Activated naive CD8-positive, alpha-beta T cell treated with anti-CD3 and anti-CD28 coated beads for 36 hours (primary cell): ENCODE measurements around the gene DYRK1B. TPM values are rescaled to one million over a fixed set of nuclear protein-coding genes. Genes with fewer than 3 reads are reported as not detected.

Source experiments
- DNase-seq: peaks from one replicate; pipeline ENCODE4 v3.0.0; 2021
- H3K27ac Mint-ChIP-seq: one replicate; pipeline ENCODE4 v1.8.0; 2022; ENCODE audit warnings: mild to moderate bottlenecking, moderate library complexity, mixed read lengths
- H3K27me3 Mint-ChIP-seq: one replicate; pipeline ENCODE4 v1.8.0; 2022; ENCODE audit warnings: mild to moderate bottlenecking, mixed read lengths
- H3K36me3 Mint-ChIP-seq: one replicate; pipeline ENCODE4 v1.8.0; 2021; ENCODE audit warnings: mild to moderate bottlenecking, mixed read lengths
- H3K4me1 Mint-ChIP-seq: one replicate; pipeline ENCODE4 v1.8.0; 2021; ENCODE audit warnings: mixed read lengths
- H3K4me3 Mint-ChIP-seq: one replicate; pipeline ENCODE4 v1.8.0; 2022; ENCODE audit warnings: mild to moderate bottlenecking, moderate library complexity, mixed read lengths
- H3K9me3 Mint-ChIP-seq: one replicate; pipeline ENCODE4 v1.8.0; 2022; ENCODE audit warnings: mixed read lengths
- total RNA-seq, 2 experiments: library from RNA; stranded (reverse); gene quantifications; one replicate each; pipeline ENCODE4 v1.2.3, GENCODE V29; 2021

Gene DYRK1B
- total RNA-seq, 2 experiments from 2014 or later: 3.8 to 4.9 TPM

DNA sequence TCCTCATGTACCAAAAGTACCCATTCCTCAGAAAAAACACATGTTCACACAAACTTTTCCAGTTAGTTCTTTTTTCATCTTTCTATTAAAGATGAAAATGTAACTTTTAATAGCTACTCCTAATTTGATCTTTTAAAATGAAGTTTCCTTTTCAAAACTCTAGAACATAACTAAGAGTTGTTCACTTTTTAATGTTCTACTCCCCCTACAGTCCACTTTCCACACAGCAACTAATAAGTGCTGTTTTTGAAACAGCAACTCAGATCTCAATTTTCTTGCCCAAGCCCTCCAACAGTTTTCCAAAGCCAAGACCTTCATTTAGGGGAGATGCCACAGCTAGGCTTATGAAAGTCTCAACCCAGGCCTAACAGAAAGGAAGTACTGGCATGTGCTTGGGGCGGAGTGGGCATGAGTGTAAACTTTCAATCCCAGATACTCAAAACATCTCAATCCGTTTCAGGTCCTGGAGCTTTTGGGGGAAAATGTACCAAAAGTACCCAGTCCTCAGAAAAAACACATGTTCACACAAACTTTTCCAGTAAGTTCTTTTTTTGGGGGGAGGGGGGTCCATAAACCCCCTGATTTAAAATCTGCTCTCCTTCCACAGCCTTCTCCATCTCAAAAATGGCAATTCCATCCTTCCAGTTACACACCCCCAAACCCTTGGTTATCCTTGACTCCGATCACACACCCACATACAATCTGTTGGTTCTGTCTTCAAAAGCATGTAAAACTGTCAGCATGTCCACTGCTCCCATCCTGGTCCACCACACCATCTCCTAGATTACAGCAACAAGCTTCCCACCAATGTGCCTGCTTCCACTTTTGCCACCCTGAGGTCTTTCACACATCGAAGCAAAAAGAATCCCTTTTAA, 10.2 kb upstream of the DYRK1B start:
- Mint-ChIP-seq H3K9me3 (no peaks in the 10 kb centered on the region), H3K36me3 (peaks cover 41% of the 10 kb centered on the region), H3K27me3 (no peaks in the 10 kb centered on the region), H3K4me3 (peak overlapping the region; percentile 96), H3K27ac (peak overlapping the region; percentile 97), H3K4me1 (peaks cover 38% of the 10 kb centered on the region)
- no peak for DNase-seq

DNA sequence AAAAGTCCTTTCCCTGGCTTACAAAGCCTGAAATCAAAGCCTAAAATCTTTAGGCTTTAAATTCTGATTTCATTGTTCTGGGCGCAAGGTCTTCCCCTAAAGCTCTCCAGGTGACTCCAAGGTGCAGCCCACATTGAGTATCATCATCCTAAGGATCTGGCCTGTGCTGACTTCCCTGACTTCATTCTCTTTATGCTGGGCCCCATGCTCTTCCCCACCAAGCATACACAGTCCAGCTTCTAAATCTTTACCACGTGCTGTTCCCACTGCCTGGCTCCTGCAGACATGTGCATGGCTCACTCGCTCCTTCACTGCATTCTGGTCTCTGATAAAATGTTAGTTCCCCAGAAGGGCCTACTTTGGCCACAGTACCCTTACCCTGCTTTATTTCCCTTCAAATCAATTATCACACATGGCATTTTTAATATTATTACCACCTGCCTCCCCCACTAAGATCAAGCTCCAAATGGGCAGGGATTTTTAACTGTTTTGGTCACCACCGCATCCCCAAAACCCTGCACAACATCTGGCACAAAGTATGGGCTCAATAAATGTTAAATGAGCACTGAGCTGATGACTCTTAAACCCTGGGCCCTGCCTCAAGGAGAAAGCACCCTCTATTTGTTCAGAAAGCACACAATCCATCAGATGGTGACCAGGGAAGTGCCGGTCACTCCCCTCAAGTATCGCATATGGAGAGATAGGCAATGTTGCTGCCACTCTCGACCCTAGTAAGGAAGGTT, 8.9 kb upstream of the DYRK1B start:
- peaks cover 38% of the 10 kb centered on the region for H3K4me1 Mint-ChIP-seq
- H3K4me3 Mint-ChIP-seq: peak overlapping the region; percentile 37
- no peaks in the 10 kb centered on the region for H3K27me3 Mint-ChIP-seq
- peak overlapping the region; percentile 55 for H3K27ac Mint-ChIP-seq
- DNase-seq: no peak
- no peaks in the 10 kb centered on the region for H3K9me3 Mint-ChIP-seq
- peaks cover 45% of the 10 kb centered on the region for H3K36me3 Mint-ChIP-seq

DNA sequence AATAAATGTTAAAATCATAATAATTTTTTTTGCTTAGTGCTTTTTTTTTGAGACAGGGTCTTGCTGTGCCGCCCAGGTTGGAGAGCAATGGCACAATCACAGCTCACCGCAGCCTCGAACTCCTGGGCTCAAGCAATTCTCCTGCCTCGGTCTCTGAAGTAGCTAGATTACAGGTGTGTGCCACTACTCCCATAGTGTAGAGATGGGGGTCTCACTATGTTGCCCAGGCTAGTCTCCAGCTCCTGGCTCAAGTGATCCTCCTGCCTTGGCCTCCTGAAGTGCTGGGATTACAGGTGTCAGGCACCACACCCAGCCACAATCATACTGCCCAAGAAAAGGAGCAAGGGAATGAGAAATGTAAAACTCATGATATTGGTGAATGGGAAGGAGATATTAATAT, 7.1 kb upstream of the DYRK1B start:
- H3K27me3 Mint-ChIP-seq: no peaks in the 10 kb centered on the region
- no peak for DNase-seq
- H3K4me1 Mint-ChIP-seq: peaks cover 28% of the 10 kb centered on the region
- H3K4me3 Mint-ChIP-seq: no peak overlapping the region
- peaks cover 56% of the 10 kb centered on the region for H3K36me3 Mint-ChIP-seq
- no peak overlapping the region for H3K27ac Mint-ChIP-seq
- H3K9me3 Mint-ChIP-seq: no peaks in the 10 kb centered on the region

DNA sequence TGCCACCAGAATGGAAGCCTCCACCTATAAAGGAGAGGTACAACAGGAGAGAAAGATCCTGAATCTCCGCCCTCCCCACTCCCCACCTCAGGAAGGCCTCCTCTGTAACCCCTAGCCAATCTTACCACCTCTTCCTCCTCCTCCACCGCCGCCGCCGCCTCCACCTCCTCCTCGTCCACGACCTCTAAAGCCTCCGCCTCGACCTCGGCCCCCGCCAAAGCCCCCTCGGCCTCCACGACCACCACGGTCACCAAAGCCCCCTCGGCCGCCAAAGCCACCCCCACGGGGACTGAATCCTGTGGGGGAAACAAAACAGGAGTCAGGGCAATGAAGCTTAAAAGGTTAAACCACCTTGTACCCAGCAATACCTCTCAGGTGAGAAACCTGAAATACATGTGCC, 6.5 kb upstream of the DYRK1B start:
- Mint-ChIP-seq H3K4me1 (peaks cover 28% of the 10 kb centered on the region), H3K27ac (peak overlapping the region; percentile 17), H3K9me3 (no peaks in the 10 kb centered on the region), H3K36me3 (peaks cover 52% of the 10 kb centered on the region), H3K4me3 (no peak overlapping the region), H3K27me3 (no peaks in the 10 kb centered on the region)
- DNase-seq: no peak

DNA sequence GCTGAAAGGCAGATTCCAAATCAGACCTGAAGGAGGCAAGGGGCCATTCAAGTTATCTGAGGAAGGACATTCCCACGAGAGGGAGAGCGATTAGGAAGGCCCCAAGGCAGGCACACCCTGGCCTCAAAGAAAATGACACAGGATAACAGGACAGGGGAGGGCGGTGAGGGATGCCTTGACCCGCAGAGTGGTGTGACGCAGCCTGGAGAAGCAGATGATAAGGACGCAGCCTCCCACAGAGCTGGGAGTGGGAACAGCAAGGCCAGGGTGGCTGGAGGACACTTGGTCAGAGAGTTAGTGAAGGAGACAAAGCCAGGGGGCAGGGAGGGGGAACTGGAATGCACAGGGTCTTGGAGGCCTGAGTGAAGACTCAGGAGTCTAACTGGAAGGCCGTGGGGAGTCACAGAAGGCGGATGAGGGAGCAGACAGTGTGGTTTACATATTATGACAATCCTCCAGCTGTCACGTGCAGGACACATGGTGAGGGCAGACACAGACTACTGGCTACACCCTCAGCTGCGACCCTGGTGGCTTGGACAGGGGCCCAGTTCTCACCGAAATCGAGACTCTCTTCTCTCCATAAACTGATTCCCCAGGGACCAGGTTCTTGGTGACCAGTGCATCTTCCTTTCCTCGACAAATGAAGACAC, 5.8 kb upstream of the DYRK1B start:
- Mint-ChIP-seq H3K4me1 (peaks cover 25% of the 10 kb centered on the region), H3K4me3 (no peak overlapping the region), H3K36me3 (peaks cover 47% of the 10 kb centered on the region), H3K9me3 (no peaks in the 10 kb centered on the region), H3K27ac (peak overlapping the region; percentile 17), H3K27me3 (no peaks in the 10 kb centered on the region)
- no peak for DNase-seq

DNA sequence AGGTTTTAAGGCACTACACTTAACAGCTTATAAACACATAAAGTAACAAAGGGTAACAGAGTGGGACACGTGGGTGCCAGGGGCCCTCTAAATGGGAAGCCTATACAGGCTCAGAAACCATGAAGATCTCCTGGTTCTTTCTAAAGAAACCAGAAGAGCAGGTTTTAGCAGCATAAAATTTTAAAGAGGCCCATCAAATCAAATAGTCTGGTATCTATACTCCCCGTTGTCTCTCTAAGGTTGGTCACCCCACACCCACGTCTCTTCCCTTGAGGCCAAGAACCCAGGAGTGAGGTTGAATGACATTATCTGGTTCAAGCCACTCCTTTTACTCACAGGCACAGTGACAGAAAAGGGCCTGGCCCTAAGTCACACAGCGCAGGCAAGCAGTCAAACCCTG, 4.6 kb upstream of the DYRK1B start:
- no peak for DNase-seq
- H3K4me3 Mint-ChIP-seq: no peak overlapping the region
- peaks cover 22% of the 10 kb centered on the region for H3K4me1 Mint-ChIP-seq
- no peaks in the 10 kb centered on the region for H3K9me3 Mint-ChIP-seq
- peaks cover 43% of the 10 kb centered on the region for H3K36me3 Mint-ChIP-seq
- no peak overlapping the region for H3K27ac Mint-ChIP-seq
- H3K27me3 Mint-ChIP-seq: no peaks in the 10 kb centered on the region

DNA sequence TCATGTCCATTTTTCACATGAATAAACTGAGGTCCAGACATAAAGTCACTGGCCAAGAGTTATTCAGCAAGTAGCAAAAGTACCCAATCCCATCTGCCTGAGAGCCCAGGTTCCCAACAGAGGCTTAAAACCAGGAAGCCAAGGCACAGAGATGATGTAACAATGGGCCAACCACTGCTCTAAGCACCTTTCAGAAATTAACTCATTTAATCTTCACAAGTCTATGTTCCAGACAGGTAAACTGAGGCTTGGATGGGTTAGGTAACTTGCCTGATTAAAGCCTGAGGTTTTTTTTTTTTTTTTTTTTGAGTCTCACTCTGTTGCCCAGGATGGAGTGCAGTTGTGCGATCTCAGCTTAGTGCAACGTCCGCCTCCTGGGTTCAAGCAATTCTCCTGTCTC, 4.0 kb upstream of the DYRK1B start:
- Mint-ChIP-seq H3K4me1 (peaks cover 18% of the 10 kb centered on the region), H3K27me3 (no peaks in the 10 kb centered on the region), H3K27ac (peak overlapping the region; percentile 52), H3K4me3 (no peak overlapping the region), H3K36me3 (peaks cover 44% of the 10 kb centered on the region), H3K9me3 (no peaks in the 10 kb centered on the region)
- no peak for DNase-seq

DNA sequence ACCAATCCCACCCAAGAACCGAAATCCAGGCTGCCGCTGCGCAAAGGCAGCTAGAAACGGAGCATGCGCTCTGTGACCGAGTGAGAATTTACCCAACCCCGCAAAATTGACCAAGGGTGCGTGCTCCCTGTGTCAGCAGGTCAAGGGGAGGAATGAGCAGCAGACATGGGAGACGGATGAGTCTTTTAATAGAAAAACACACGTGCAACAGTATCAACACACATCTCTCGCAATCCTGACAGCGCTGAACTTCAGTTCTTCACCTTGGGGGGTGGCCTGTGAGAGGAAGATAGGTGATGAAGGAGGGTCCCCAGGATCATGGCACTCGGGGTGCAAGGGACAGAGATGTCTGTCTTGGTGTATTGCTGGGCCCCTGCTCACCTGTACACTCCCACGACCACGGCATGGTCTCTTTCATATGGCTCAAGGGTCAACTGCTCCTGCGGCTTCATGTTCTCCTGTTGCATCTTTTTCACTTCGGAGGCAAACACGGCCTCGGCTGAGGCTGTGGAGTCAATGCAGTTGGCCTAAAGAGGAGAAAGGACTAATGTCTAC, 402 bp upstream of the DYRK1B start:
- H3K36me3 Mint-ChIP-seq: peaks cover 54% of the 10 kb centered on the region
- no peaks in the 10 kb centered on the region for H3K9me3 Mint-ChIP-seq
- no peaks in the 10 kb centered on the region for H3K27me3 Mint-ChIP-seq
- peak overlapping the region; percentile 44 for H3K27ac Mint-ChIP-seq
- no peak for DNase-seq
- H3K4me1 Mint-ChIP-seq: peaks cover 25% of the 10 kb centered on the region
- H3K4me3 Mint-ChIP-seq: peak overlapping the region; percentile 67

DNA sequence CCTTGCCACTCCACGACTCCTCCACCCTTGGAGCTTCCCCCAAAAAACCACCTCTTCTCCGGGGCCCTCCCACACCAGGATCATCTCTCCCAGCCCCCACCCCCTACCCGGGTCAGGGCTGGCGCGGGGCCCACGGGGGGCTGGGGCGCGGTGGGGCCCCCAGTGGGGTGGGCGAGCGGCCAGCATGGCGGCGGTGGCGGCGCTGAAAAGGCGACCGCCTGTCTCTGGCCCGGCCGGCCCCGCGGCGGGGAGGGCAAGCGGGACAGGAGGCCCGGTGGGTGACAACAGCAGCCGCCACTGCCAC, 850 bp downstream of the DYRK1B start:
- H3K4me1 Mint-ChIP-seq: peaks cover 32% of the 10 kb centered on the region
- no peaks in the 10 kb centered on the region for H3K9me3 Mint-ChIP-seq
- H3K27me3 Mint-ChIP-seq: no peaks in the 10 kb centered on the region
- peak overlapping the region; percentile 49 for H3K27ac Mint-ChIP-seq
- H3K4me3 Mint-ChIP-seq: peak overlapping the region; percentile 23
- H3K36me3 Mint-ChIP-seq: peaks cover 58% of the 10 kb centered on the region
- DNase-seq: no peak

DNA sequence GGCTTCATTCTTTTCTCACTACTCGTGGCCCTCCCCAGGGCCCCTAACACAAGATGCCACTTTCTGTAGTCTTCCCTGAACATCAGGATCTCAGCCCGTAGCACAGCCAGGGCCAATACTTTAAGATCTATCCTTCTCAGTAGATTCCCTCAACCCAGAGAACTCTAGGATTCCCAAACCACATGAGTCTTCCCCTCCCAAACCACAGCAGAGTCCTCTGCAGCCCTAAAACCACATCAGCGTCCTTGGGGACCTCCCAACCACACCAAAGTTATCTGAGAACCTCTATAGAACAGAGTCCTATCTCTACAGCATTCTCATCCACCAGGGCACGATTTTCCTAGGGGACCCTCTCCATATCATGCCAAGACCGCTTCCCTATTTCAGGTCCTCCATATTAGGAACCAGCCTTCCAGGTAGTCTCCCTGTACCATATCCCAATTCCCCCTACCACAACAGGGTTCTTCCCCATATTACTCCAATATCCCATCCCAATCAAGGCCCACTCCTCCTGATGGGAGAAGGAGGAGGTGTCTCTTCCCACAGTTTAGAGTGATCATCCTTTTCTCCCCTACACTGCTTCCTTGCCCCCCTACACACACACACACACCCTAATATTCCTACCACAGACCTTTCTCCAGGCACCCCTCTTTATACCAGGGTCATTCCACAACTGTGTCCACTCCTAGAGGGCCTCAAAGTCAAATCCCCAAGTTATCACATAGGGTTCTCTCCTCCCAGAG, 1.4 kb downstream of the DYRK1B start:
- H3K27ac Mint-ChIP-seq: peak overlapping the region; percentile 49
- no peaks in the 10 kb centered on the region for H3K27me3 Mint-ChIP-seq
- H3K9me3 Mint-ChIP-seq: no peaks in the 10 kb centered on the region
- peak overlapping the region; percentile 23 for H3K4me3 Mint-ChIP-seq
- H3K4me1 Mint-ChIP-seq: peaks cover 32% of the 10 kb centered on the region
- no peak for DNase-seq
- peaks cover 54% of the 10 kb centered on the region for H3K36me3 Mint-ChIP-seq

DNA sequence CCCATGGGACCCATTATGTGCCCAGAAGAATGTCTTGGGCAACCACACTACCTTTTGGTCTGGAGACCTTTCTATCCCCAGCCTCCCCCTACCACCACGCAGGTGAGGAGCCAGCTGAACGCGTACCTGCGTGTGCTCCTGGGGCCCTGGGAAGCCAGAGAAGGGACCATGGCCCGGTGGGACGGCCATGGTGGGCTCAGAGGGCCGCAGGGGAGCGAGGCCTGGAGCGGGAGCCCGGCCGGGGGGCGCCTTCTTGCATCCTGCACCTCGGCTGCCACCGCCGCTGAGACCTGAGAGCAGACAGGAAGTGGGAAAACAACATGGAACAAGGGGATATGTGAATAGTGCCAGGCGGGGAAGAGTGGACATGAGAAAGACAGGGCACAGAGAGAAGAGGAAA, 2.3 kb downstream of the DYRK1B start:
- DNase-seq: no peak
- Mint-ChIP-seq H3K4me3 (no peak overlapping the region), H3K9me3 (no peaks in the 10 kb centered on the region), H3K27ac (no peak overlapping the region), H3K27me3 (no peaks in the 10 kb centered on the region), H3K36me3 (peaks cover 50% of the 10 kb centered on the region), H3K4me1 (peaks cover 32% of the 10 kb centered on the region)

DNA sequence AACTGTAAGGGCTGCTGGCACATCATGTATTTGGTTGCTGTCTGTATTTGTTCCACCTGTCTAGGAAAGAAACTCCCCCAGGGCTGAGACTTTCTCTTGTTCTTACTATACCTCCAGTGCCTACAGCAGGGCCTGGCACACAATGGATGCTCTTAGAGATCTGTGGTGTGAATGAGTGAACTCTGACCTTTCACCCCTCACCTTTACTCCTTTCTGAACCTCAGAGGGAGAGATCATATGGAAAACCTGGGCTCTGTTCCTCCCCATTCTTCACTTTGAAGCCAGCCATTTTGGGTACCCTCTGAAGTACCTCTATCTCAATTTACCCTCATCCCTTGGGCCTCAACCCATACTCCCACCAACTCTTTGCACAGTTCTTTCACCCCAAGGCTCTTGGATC, 3.1 kb downstream of the DYRK1B start:
- Mint-ChIP-seq H3K4me3 (no peak overlapping the region), H3K9me3 (no peaks in the 10 kb centered on the region), H3K27ac (peak overlapping the region; percentile 42), H3K27me3 (no peaks in the 10 kb centered on the region), H3K36me3 (peaks cover 47% of the 10 kb centered on the region), H3K4me1 (peaks cover 32% of the 10 kb centered on the region)
- DNase-seq: no peak

DNA sequence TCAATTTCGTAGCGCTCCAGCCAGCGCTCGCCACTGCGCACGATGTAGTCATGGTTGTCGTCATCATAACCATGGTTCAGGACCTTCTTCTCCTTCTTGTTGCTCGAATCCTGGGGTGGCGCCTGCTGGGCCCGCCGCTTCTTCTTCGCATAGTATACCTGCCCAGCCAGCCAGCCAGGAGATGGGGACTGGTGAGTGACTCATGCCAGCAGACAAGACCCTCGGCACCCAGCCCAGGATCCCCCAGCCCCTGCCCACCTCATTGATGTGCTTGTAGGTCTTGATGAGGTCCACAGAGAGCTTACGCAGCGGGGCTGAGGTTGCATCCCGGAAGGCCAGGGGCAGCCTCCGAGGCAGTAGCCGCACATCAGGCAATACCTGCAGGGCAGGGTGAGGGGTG, 3.6 kb downstream of the DYRK1B start:
- H3K4me1 Mint-ChIP-seq: peaks cover 32% of the 10 kb centered on the region
- no peaks in the 10 kb centered on the region for H3K9me3 Mint-ChIP-seq
- no peak overlapping the region for H3K27ac Mint-ChIP-seq
- H3K36me3 Mint-ChIP-seq: peaks cover 47% of the 10 kb centered on the region
- no peak overlapping the region for H3K4me3 Mint-ChIP-seq
- DNase-seq: no peak
- H3K27me3 Mint-ChIP-seq: no peaks in the 10 kb centered on the region

DNA sequence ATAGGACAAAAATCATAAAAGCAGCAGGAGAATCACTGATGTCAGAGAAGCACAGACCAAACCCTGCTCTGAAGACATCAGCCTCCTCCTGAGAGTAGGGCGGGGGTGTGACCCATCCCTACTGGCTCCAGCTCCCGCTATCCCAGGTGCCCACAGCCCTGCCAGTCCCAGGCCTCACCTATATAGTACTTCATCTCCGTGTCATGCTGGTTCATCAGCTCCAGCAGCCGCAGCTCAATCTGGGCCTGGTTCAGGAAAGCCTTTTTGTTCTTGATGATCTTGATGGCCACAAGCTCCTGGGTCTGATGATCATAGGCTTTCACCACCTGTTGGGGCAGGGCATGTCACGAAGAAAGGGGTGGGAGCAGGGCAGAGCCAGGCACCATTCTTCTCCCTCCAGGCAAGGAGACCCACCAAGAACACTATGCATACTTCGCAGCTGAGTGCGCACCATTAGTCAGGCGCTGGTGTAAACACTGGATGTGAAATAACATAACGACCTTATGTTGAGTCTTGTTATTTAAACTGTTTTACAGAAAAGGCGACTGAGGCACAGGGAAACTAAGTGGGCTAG, 4.2 kb downstream of the DYRK1B start:
- H3K27ac Mint-ChIP-seq: no peak overlapping the region
- peaks cover 44% of the 10 kb centered on the region for H3K36me3 Mint-ChIP-seq
- H3K27me3 Mint-ChIP-seq: no peaks in the 10 kb centered on the region
- no peak for DNase-seq
- no peak overlapping the region for H3K4me3 Mint-ChIP-seq
- peaks cover 35% of the 10 kb centered on the region for H3K4me1 Mint-ChIP-seq
- no peaks in the 10 kb centered on the region for H3K9me3 Mint-ChIP-seq
